ENCODE measurements around the gene TBCEL. TPM values are rescaled to one million over a fixed set of nuclear protein-coding genes. Genes with fewer than 3 reads are reported as not detected.
A peak's percentile ranks its signal among the peaks of the same experiment; 100 is the strongest.

The TBCEL gene
- total RNA-seq: 16.5 and 17.9 TPM in 2 replicates

- TF ChIP-seq CTCF (IDR thresholded peaks at IDR 0.05): no peak
- Mint-ChIP-seq H3K4me1 (peaks cover 21% of the 10 kb centered on the region), H3K27ac (peak within 1 kb of the TSS; percentile 46), H3K36me3 (ENCODE audit: low read depth) (no peaks in the 10 kb centered on the region), H3K4me3 (peak within 1 kb of the TSS; percentile 90), H3K27me3 (peaks cover 10% of the 10 kb centered on the region), H3K9me3 (no peaks in the 10 kb centered on the region)
- ChIA-PET POLR2A (interaction anchor here (0.5 to 0.6 kb wide), 2 partner anchors 483 to 613 kb away, joined by 3 read pairs; no protein-coding TSS in a partner anchor), CTCF (no interaction called here)
- ATAC-seq (ENCODE audit: low read depth) (peak; percentile 85), DNase-seq (peak; percentile 75)
- intact Hi-C loops (cut with micrococcal nuclease): loop anchor here (5.0 to 10.0 kb wide), 2 partner anchors 97 to 689 kb away; partner anchors contain the start of gene ARHGEF12
These were observed at the start of gene TBCEL for GRCh38 chr11:121023848-121024751. TSS of gene TBCEL (plus strand) at chr11:121024102. CDS start at chr11:121045691, 21,589 bp downstream.

- TF ChIP-seq CTCF (IDR thresholded peaks at IDR 0.05): no peak
- no peak for DNase-seq
- no peak for ATAC-seq (ENCODE audit: low read depth)
- ChIA-PET CTCF (no interaction called here), POLR2A (no interaction called here)
- Mint-ChIP-seq H3K4me3 (no peak overlapping the region), H3K27me3 (peaks cover 30% of the 10 kb centered on the region), H3K9me3 (no peaks in the 10 kb centered on the region), H3K27ac (no peak overlapping the region), H3K36me3 (ENCODE audit: low read depth) (no peaks in the 10 kb centered on the region), H3K4me1 (no peaks in the 10 kb centered on the region)
- intact Hi-C loops (cut with micrococcal nuclease): no loop called here
These were observed 49.4 kb upstream of the TBCEL start for GRCh38 chr11:120974466-120974865.

- POLR2A ChIA-PET: no interaction called here
- CTCF ChIA-PET: no interaction called here
- Mint-ChIP-seq H3K9me3 (no peaks in the 10 kb centered on the region), H3K4me1 (no peaks in the 10 kb centered on the region), H3K27ac (no peak overlapping the region), H3K4me3 (no peak overlapping the region), H3K27me3 (peaks cover 31% of the 10 kb centered on the region), H3K36me3 (ENCODE audit: low read depth) (no peaks in the 10 kb centered on the region)
- ATAC-seq (ENCODE audit: low read depth) (no peak), DNase-seq (no peak)
- intact Hi-C loops (cut with micrococcal nuclease): no loop called here
- no peak for TF ChIP-seq CTCF (IDR thresholded peaks at IDR 0.05)
These were observed 48.9 kb upstream of the TBCEL start for GRCh38 chr11:120974965-120975364.

GRCh38 chr11:120977266-120978137, 46.4 kb upstream of the TBCEL start:
- H3K27me3 Mint-ChIP-seq: peaks cover 31% of the 10 kb centered on the region
- ATAC-seq (ENCODE audit: low read depth): no peak
- intact Hi-C loops (cut with micrococcal nuclease): no loop called here
- no peaks in the 10 kb centered on the region for H3K36me3 Mint-ChIP-seq (ENCODE audit: low read depth)
- no peak overlapping the region for H3K27ac Mint-ChIP-seq
- POLR2A ChIA-PET: no interaction called here
- CTCF ChIA-PET: no interaction called here
- H3K9me3 Mint-ChIP-seq: no peaks in the 10 kb centered on the region
- no peak for DNase-seq
- H3K4me3 Mint-ChIP-seq: no peak overlapping the region
- no peak for TF ChIP-seq CTCF (IDR thresholded peaks at IDR 0.05)
- no peaks in the 10 kb centered on the region for H3K4me1 Mint-ChIP-seq

GRCh38 chr11:120978701-120979100, 45.2 kb upstream of the TBCEL start:
- H3K4me3 Mint-ChIP-seq: no peak overlapping the region

More at GRCh38 chr11:120978701-120979100, 45.2 kb upstream of the TBCEL start:
- Mint-ChIP-seq H3K27me3 (peaks cover 36% of the 10 kb centered on the region), H3K4me1 (no peaks in the 10 kb centered on the region), H3K9me3 (no peaks in the 10 kb centered on the region), H3K36me3 (ENCODE audit: low read depth) (no peaks in the 10 kb centered on the region), H3K27ac (no peak overlapping the region)
- no peak for TF ChIP-seq CTCF (IDR thresholded peaks at IDR 0.05)
- intact Hi-C loops (cut with micrococcal nuclease): no loop called here
- POLR2A ChIA-PET: no interaction called here
- ATAC-seq (ENCODE audit: low read depth): no peak
- no peak for DNase-seq
- CTCF ChIA-PET: no interaction called here
